Measurements from ENCODE around the gene PHYHD1. TPM values are rescaled to one million over a fixed set of nuclear protein-coding genes. Genes with fewer than 3 reads are reported as not detected.
A peak's percentile ranks its signal among the peaks of the same experiment; 100 is the strongest.
"Not testable (repeated sequence)": the region's sequence is repeated elsewhere in the genome, so short reads cannot be mapped to it uniquely, and the experiment has no call there.

The PHYHD1 gene
- total RNA-seq, 1 donor from 2014 or later = 21.9 TPM

DNA sequence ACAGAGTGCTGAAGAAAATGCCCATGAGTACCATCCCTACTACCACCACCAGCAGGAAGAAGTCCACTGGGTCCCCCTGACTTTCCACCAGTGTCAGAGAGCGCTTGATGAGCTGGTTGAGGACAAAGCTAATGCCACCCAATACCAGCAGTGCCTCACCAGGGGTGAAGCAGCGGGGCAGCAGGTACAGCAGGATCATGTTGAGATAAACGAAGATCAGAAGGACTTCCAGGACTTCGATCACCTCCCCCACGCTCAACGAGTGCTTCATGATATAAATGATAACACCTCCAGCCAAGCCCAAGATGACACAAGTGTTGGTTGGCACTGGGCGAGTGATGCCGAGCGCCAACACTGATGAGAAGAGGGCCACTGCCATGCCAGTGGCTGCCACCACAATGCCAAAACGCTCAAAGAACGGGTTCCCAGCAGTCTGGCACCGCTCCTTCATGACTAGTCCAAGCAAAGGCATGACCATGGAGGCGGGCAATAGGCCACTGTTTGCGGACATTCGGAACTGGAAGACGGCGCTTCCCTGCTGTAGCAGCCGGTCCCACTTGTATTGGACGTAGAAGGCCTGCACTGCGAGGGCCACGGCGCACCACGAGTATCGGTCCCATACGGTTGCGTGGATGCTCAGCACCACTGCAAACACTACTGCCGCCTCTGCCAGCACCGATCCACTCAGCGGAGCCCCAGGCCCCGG, 25.9 kb downstream of the PHYHD1 start:
- intact Hi-C loops (cut with DNase I) = loop anchor here (5.0 kb wide), 1 partner anchor 61 kb away; no protein-coding TSS in a partner anchor
- DNase-seq (ENCODE audit: low spot score) = peak; percentile 75

DNA sequence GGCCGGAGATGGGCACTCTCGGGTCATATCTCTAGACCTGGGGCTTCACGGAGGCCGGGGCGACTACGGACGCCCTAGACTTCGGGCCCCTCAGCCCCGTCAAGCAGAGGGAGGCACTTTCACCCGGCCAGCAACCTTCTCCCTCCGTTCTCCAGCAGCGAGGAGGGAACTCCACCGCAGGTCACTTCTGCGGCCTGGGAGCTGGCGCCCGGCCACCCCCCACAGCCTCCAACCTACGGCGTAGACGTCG, 26.4 kb downstream of the PHYHD1 start:
- intact Hi-C loops (cut with DNase I) = loop anchor here (5.0 kb wide), 1 partner anchor 60 kb away; no protein-coding TSS in a partner anchor
- no peak for DNase-seq (ENCODE audit: low spot score)

- intact Hi-C loops (cut with DNase I) = loop anchor here (5.0 kb wide), 1 partner anchor 60 kb away; no protein-coding TSS in a partner anchor
- DNase-seq (ENCODE audit: low spot score) = peak; percentile 99
Measured at GRCh38 chr9:128947527-128948301, 26.9 kb downstream of the PHYHD1 start, which contains the start of the genes DOLK and NUP188. Gene DOLK, minus strand, starts transcription at chr9:128947603. Its CDS starts 300 bp downstream, at chr9:128947303. Gene NUP188, plus strand, starts transcription at chr9:128947699. Its CDS starts 21 bp downstream, at chr9:128947720.

DNA sequence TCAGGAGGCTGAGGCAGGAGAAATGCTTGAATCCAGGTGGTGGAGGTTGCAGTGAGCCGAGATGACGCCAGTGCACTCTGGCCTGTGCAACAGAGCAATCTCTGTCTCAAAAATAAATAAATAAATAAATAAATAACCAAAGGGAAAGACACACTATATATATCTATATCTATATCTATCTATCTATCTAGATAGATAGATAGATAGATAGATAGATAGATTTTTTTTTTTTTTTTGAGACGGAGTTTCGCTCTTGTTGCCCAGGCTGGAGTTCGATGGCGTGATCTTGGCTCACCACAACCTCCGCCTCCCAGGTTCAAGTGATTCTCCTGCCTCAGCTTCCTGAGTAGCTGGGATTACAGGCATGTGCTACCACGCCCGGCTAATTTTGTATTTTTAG, 40.6 kb downstream of the PHYHD1 start:
- intact Hi-C loops (cut with DNase I) = not testable (repeated sequence)

GRCh38 chr9:128969491-128969890, 48.7 kb downstream of the PHYHD1 start:
- intact Hi-C loops (cut with DNase I) = no loop called here
- DNase-seq (ENCODE audit: low spot score) = no peak

More for the DNA sequence above, 40.6 kb downstream of the PHYHD1 start:
- DNase-seq (ENCODE audit: low spot score) = not testable (repeated sequence)

DNA sequence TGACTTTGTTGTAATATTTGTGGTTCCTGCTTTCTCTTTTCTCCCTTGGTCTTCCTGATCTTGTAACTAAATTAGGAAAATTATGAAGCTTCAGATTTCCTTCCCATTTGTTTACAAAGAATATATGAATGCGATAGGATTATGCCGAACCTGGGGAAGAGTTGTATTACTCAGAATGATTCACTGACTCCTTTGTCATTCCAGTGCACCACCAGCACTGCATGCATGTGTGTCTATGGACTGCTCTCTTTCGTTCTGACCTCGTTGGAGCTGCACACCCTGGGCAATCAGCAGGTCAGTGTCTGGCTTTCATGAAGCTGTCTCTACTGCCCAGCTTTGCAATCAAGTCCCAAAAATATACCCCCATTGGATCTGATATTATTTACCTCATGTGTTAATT, 52.2 kb downstream of the PHYHD1 start:
- no peak for DNase-seq (ENCODE audit: low spot score)
- intact Hi-C loops (cut with DNase I) = no loop called here

DNA sequence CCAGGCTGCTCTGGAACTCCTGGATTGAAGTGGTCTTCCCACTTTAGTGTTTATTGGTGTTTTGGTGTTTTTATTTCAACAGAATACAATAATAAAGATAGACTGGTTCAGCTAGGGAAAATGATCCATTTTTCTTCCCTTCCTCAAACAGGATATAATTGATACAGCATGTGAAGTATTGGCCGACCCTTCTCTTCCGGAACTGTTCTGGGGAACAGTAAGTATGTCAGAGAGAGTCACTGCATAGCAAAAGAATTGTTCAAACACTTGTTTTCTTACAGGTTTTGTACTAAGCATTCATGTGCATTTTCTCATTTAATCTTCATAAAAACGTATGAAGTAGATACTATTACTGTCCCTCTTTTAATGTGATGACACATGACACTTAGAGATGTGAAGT, 58.3 kb downstream of the PHYHD1 start:
- DNase-seq (ENCODE audit: low spot score) = no peak
- intact Hi-C loops (cut with DNase I) = no loop called here

GRCh38 chr9:128983536-128983935, 62.8 kb downstream of the PHYHD1 start:
- no peak for DNase-seq (ENCODE audit: low spot score)
- intact Hi-C loops (cut with DNase I) = no loop called here

GRCh38 chr9:128986671-128987070, 65.9 kb downstream of the PHYHD1 start:
- intact Hi-C loops (cut with DNase I) = no loop called here
- no peak for DNase-seq (ENCODE audit: low spot score)

DNA sequence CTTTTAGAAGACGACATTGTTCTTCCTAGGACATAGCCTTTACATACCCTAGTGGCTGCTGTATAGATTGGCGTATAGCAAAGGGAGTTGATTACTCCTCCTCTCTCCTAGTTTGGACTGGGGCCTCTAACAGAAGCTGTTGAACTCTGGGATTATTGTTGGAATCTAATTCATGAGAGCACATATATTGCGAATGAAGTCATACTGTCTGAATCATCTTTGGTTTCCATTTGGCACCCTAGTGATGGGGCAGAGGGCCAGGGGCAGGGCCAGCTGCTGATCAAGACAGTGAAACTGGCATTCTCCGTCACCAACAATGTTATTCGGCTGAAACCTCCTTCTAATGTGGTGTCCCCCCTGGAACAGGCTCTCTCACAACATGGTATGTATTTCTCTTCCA, 67.0 kb downstream of the PHYHD1 start:
- no peak for DNase-seq (ENCODE audit: low spot score)
- intact Hi-C loops (cut with DNase I) = no loop called here

Other genes with a start within 250 kb of the PHYHD1 start
- 212 TPM for gene SET, start 231.8 kb upstream of the PHYHD1 start, total RNA-seq
- gene PKN3, start 218.5 kb upstream of the PHYHD1 start, total RNA-seq = 6.2 TPM
- 7.4 TPM for gene ZDHHC12, start 196.9 kb upstream of the PHYHD1 start, total RNA-seq
- gene ZER1, start 149.1 kb upstream of the PHYHD1 start, total RNA-seq = 51.8 TPM
- gene TBC1D13, start 133.7 kb upstream of the PHYHD1 start, total RNA-seq = 15.7 TPM
- gene ENDOG, start 102.5 kb upstream of the PHYHD1 start, total RNA-seq = 47.1 TPM
- gene SPOUT1, start 91.2 kb upstream of the PHYHD1 start, total RNA-seq = 18.0 TPM
- gene KYAT1, start 39.0 kb upstream of the PHYHD1 start, total RNA-seq = 9.2 TPM
- gene LRRC8A, start 38.8 kb upstream of the PHYHD1 start, total RNA-seq = 24.2 TPM
- 9.8 TPM for gene DOLK, start 26.6 kb downstream of the PHYHD1 start, total RNA-seq
- 36.3 TPM for gene NUP188, start 26.7 kb downstream of the PHYHD1 start, total RNA-seq
- 40.6 TPM for gene SH3GLB2, start 107.3 kb downstream of the PHYHD1 start, total RNA-seq
- 39.3 TPM for gene MIGA2, start 115.6 kb downstream of the PHYHD1 start, total RNA-seq
- gene DOLPP1, start 160.1 kb downstream of the PHYHD1 start, total RNA-seq = 4.8 TPM
- gene CRAT, start 189.8 kb downstream of the PHYHD1 start, total RNA-seq = 68.1 TPM
- 204 TPM for gene PTPA, start 190.4 kb downstream of the PHYHD1 start, total RNA-seq

Measured in cardiac septum (tissue), 1 donor.